Thymus (tissue), 11 donors: ENCODE data around the gene RPRD2. TPM values are rescaled to one million over a fixed set of nuclear protein-coding genes. Genes with fewer than 3 reads are reported as not detected.

Experiments
- DNase-seq, 9 donors: peaks; one replicate each; pipeline ENCODE4 v3.0.0-alpha.2; 2013; ENCODE audit warnings: low spot score in 9 of 9, low read depth in 6 of 9, missing footprints in 1 of 9
- H3K27ac ChIP-seq, 2 donors: one replicate each; pipeline ENCODE4 v1.5.1; 2013; ENCODE audit warnings: control low read depth in 1 of 2, low read depth in 1 of 2, low read length in 1 of 2, mild to moderate bottlenecking in 1 of 2, moderate library complexity in 1 of 2
- H3K27me3 ChIP-seq, 2 donors: one replicate each; pipeline ENCODE4 v1.5.1; 2013; ENCODE audit warnings: low read length in 1 of 2; ENCODE audit not compliant: control insufficient read depth in 2 of 2, insufficient read depth in 1 of 2
- H3K36me3 ChIP-seq, 2 donors: one replicate each; pipeline ENCODE4 v1.5.1; 2013; ENCODE audit warnings: low read length in 1 of 2, mild to moderate bottlenecking in 1 of 2, moderate library complexity in 1 of 2; ENCODE audit not compliant: control insufficient read depth in 2 of 2, insufficient read depth in 2 of 2
- H3K4me1 ChIP-seq, 2 donors: one replicate each; pipeline ENCODE4 v1.5.1; 2013; ENCODE audit warnings: low read length in 2 of 2; ENCODE audit not compliant: control insufficient read depth in 2 of 2, insufficient read depth in 2 of 2
- H3K4me3 ChIP-seq, 2 donors: one replicate each; pipeline ENCODE4 v1.5.1; 2013; ENCODE audit warnings: low read length in 2 of 2, control low read depth in 1 of 2, mild to moderate bottlenecking in 1 of 2
- H3K9me3 ChIP-seq, 2 donors: one replicate each; pipeline ENCODE4 v1.5.1; 2013; ENCODE audit warnings: low read length in 1 of 2, mild to moderate bottlenecking in 1 of 2; ENCODE audit not compliant: control insufficient read depth in 2 of 2, insufficient read depth in 1 of 2
- WGBS: extraction: QIAGEN DNeasy Blood & Tissue Kit; methylation state at CpG from one replicate; pipeline ENCODE4 v1.1.7; 2013; 5-methylcytosine and 5-hydroxymethylcytosine counted together
- polyA plus RNA-seq: library from polyadenylated mRNA; stranded (reverse); fragments of 200-250 nt; gene quantifications from one replicate; pipeline ENCODE4 v1.2.3, GENCODE V29; 2013
- total RNA-seq: library from RNA; stranded (reverse); fragments of 120-200 nt; gene quantifications from one replicate; pipeline ENCODE4 v1.2.4, GENCODE V29; 2013
- donor health status: healthy.

RPRD2 gene
- total and polyA plus RNA-seq, 2 donors, result 6.2 to 7.1 TPM

DNA sequence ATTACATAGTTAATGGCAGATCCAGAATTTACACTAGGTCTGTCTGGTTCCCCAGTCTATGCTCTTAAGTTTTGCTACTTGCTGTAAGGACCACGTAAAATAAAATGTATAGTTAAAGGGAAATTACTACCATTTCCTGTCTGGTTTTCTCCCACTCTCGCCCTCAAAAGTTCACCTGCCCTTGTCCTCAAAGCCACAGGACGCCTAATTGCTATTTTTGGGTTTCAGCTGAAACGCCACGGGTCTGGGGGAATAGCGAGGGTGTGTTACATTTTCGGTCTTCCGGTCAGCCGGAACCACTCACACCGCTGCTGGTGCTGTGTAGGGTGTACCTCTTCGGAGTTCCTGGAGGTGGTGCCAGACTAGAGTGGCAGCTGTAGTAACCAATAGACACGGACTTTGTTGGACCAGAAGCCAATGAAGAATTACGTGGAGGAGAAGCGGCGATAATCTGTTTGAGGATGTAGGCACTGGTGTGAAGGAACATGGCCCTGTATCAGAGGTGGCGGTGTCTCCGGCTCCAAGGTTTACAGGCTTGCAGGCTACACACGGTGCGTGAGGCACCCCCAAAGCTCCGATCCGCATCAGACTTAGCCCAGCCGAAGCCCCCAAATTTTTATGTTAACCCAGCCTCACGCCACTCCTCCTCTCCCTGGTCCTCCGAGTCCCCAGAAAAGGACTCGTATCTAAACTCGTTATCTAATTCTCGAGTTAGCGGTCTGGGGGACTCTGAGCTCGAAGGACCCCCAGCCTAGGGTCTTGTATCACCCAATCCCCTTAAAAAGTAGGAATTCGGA, 123.2 kb downstream of the RPRD2 start, which contains the start of gene TARS2:
Gene TARS2, plus strand, starts transcription at position 454 of the 797 bp plus-strand sequence. Its CDS starts 32 bp downstream, at position 486.
- H3K4me1 ChIP-seq, result peaks cover 6 to 8% of the 10 kb centered on the region in 2 donors
- under 1% methylated on average over 30 of the region's 30 CpGs for WGBS
- peak within 1 kb of the TSS; percentile 60 to 81 for H3K27ac ChIP-seq
- H3K9me3 ChIP-seq, result no peaks in the 10 kb centered on the region
- H3K4me3 ChIP-seq, result peak within 1 kb of the TSS; percentile 68 to 87
- peak; percentile 88 to 99 (median 97) for DNase-seq
- no peaks in the 10 kb centered on the region for H3K27me3 ChIP-seq
- peaks cover 13 to 17% of the 10 kb centered on the region in 2 donors for H3K36me3 ChIP-seq

DNA sequence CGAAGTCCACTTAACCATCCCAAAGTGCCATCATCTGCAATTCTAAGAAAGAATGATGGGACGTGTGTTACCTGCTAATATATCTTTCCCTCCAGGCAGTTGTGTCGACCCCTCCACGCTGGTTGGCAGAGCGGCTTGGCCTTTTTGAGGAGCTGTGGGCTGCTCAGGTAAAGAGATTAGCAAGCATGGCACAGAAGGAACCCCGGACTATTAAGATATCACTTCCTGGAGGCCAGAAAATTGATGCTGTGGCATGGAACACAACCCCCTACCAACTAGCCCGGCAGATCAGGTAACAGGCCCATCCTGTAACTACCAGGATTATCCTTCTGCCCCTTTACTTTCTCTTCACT, 123.8 kb downstream of the RPRD2 start:
- H3K27ac ChIP-seq, result no peak overlapping the region
- H3K27me3 ChIP-seq, result no peaks in the 10 kb centered on the region
- H3K36me3 ChIP-seq, result peaks cover 17 to 22% of the 10 kb centered on the region in 2 donors
- peak in 3 of 9 donors; percentile 4 to 13 (median 6) for DNase-seq
- H3K4me1 ChIP-seq, result peaks cover 6 to 8% of the 10 kb centered on the region in 2 donors
- no peaks in the 10 kb centered on the region for H3K9me3 ChIP-seq
- 6% methylated on average over 7 of the region's 7 CpGs for WGBS
- H3K4me3 ChIP-seq, result peak overlapping the region; percentile 68 to 87

DNA sequence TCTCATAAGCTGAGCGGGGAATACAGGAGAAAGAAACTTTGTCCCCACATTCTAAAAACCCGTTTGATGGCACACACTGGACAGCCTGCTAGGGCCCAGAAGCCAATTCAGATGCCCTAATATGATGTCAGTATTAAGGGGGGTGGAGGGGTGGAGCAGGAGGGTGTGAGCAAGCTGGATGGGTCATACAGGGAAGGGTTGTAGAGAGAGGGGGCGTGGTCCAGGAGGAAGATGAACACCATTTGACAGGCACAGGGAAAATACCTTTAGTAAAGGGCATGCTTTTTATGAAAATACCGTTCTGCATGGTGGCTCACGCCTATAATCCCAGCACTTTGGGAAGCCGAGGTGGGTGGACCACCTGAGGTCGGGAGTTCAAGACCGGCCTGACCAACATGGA, 129.2 kb downstream of the RPRD2 start:
- H3K4me1 ChIP-seq, result peaks cover under 1 to 1% of the 10 kb centered on the region in 2 donors
- H3K4me3 ChIP-seq, result no peak overlapping the region
- no peaks in the 10 kb centered on the region for H3K27me3 ChIP-seq
- WGBS, result 98% methylated on average over 8 of the region's 8 CpGs
- H3K27ac ChIP-seq, result no peak overlapping the region
- H3K36me3 ChIP-seq, result peaks cover 36 to 45% of the 10 kb centered on the region in 2 donors
- no peaks in the 10 kb centered on the region for H3K9me3 ChIP-seq
- no peak for DNase-seq

DNA sequence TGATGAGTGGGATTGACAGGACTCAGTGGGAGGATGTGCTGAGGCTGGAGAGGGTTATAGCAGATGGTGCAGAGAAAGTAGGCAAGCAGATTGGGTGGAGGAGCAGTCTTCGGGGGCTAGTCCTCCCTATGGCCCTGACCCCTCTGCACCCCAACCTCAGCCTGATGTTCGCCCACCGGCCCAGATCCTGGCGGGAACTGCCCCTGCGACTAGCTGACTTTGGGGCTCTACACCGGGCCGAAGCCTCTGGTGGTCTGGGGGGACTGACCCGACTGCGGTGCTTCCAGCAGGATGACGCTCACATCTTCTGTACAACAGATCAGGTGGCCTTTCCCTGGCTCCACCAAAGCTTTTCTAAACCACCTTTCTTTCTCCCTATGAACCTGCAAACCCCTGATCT, 134.4 kb downstream of the RPRD2 start:
- DNase-seq, result no peak

DNA sequence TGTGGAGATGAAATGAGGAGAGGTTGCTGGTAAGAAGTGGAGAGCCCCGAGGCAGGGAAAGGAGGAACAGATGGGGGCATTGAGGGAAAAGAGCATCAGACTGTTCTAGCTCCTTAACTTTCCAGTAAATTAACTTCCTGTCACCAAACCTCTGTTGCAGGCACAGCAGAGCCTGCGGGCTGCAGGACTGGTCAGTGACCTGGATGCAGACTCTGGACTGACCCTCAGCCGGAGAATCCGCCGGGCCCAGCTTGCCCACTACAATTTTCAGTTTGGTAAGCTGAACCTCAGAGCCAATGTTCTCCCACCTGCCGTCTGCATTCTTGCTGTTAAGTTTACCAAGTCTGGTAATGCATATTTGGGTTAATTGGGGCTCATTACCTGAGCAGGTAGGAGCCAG, 141.5 kb downstream of the RPRD2 start:
- no peaks in the 10 kb centered on the region for H3K9me3 ChIP-seq
- no peak overlapping the region for H3K27ac ChIP-seq
- H3K27me3 ChIP-seq, result no peaks in the 10 kb centered on the region
- no peaks in the 10 kb centered on the region for H3K4me1 ChIP-seq
- DNase-seq, result no peak
- peaks cover 41 to 44% of the 10 kb centered on the region in 2 donors for H3K36me3 ChIP-seq
- 97% methylated on average over 6 of the region's 6 CpGs for WGBS
- no peak overlapping the region for H3K4me3 ChIP-seq

More for the DNA sequence above, 134.4 kb downstream of the RPRD2 start:
- Histone ChIP-seq H3K4me1 (no peaks in the 10 kb centered on the region), H3K9me3 (no peaks in the 10 kb centered on the region), H3K36me3 (peaks cover 35 to 50% of the 10 kb centered on the region in 2 donors), H3K27ac (no peak overlapping the region), H3K4me3 (no peak overlapping the region), H3K27me3 (no peaks in the 10 kb centered on the region)
- 99% methylated on average over 10 of the region's 10 CpGs for WGBS

DNA sequence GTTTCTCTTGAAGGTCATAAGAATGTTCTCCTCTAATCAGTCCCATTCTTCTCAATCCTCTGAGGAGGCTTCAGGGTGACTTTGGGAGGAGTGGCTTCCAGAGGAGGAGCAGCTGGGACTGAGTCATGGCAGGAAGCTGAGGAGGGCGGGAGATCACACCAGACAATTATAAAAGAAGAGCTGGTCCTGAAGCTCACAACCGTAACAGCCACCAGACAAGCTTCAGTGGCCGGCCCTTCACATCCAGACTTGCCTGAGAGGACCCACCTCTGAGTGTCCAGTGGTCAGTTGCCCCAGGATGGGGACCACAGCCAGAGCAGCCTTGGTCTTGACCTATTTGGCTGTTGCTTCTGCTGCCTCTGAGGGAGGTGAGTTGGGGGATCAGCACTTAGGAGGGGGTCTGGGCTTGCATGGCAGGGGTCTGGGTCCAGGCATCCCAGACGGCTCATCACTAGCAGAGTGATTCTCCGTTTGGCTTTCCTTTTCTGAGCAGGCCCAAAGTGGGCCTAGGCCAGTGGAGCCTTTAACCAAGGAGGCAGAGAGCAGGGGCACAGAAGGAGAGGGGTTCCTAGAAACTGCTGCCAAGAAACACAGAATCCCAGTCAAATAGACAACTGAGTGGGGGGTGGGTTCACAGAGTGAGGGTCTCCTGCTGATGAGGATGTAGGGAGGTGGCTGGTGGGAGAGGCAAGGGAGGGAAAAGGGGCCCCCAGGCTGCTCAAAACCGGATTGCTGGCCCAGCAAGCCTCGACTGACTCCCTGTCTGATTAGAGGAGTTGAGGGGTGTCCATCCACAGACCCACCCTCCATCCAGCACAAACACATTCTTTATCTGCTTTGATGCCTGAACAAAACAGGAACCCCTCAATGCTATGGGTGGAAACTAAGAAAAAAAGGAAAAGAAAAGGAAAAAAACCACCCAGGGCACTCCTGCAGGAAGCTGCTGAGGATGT, 144.2 kb downstream of the RPRD2 start, which contains the start of gene ECM1:
Gene ECM1, plus strand, starts transcription at position 198 of the 953 bp plus-strand sequence. Its CDS starts 101 bp downstream, at position 299.
- H3K27me3 ChIP-seq, result no peaks in the 10 kb centered on the region
- peaks cover 29 to 40% of the 10 kb centered on the region in 2 donors for H3K36me3 ChIP-seq
- no peaks in the 10 kb centered on the region for H3K9me3 ChIP-seq
- 87% methylated on average over 7 of the region's 7 CpGs for WGBS
- H3K4me3 ChIP-seq, result no peak within 1 kb of the TSS
- H3K27ac ChIP-seq, result no peak within 1 kb of the TSS
- no peak for DNase-seq
- peaks cover 0 to 4% of the 10 kb centered on the region in 2 donors for H3K4me1 ChIP-seq

DNA sequence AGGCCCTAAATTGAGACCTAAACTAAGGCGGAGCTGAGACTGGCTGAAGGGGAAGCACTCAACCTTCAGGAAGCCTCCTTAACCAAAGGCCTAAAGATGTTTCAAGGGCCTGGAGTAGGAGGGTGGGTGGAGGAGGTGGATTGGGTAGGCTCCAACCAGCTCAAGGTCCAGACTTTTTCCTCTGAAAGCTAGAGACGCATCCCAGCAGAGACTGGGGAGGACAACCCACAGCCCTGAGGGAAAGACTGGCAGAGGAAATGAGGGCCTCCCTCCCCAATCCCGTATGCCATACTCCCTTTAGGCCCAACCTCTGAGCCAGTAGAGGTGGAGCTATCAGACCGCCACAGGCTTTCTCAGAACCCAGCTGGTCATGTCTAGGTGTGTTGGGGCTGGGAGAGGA, 145.0 kb downstream of the RPRD2 start:
- H3K4me1 ChIP-seq, result peaks cover 0 to 10% of the 10 kb centered on the region in 2 donors
- H3K4me3 ChIP-seq, result no peak overlapping the region
- H3K27ac ChIP-seq, result no peak overlapping the region
- no peaks in the 10 kb centered on the region for H3K27me3 ChIP-seq
- no peaks in the 10 kb centered on the region for H3K9me3 ChIP-seq
- 94% methylated on average over 4 of the region's 4 CpGs for WGBS
- H3K36me3 ChIP-seq, result peaks cover 29 to 38% of the 10 kb centered on the region in 2 donors
- DNase-seq, result no peak

DNA sequence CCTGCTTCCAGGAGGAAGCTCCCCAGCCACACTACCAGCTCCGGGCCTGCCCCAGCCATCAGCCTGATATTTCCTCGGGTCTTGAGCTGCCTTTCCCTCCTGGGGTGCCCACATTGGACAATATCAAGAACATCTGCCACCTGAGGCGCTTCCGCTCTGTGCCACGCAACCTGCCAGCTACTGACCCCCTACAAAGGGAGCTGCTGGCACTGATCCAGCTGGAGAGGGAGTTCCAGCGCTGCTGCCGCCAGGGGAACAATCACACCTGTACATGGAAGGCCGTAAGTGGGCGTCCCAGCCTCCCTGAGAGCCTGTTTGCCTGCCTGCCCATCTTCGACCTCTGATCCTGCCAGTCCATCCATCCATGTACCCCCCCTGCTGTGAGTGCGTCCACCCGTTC, 147.6 kb downstream of the RPRD2 start:
- WGBS, result 97% methylated on average over 12 of the region's 12 CpGs
- DNase-seq, result no peak
- H3K4me3 ChIP-seq, result no peak overlapping the region
- H3K27ac ChIP-seq, result no peak overlapping the region
- H3K9me3 ChIP-seq, result no peaks in the 10 kb centered on the region
- peaks cover 0 to 28% of the 10 kb centered on the region in 2 donors for H3K4me1 ChIP-seq
- H3K36me3 ChIP-seq, result peaks cover 5 to 15% of the 10 kb centered on the region in 2 donors
- H3K27me3 ChIP-seq, result peaks cover 0 to 15% of the 10 kb centered on the region in 2 donors
